T-helper 2 cell (primary cell): Measurements from ENCODE around the gene SMAP1.

Experiments used
- DNase-seq, 5 experiments: peaks; one replicate each; pipeline versions ENCODE4 v3.0.0 to v3.0.0-alpha.2; 2012 to 2022

SMAP1 gene

DNA sequence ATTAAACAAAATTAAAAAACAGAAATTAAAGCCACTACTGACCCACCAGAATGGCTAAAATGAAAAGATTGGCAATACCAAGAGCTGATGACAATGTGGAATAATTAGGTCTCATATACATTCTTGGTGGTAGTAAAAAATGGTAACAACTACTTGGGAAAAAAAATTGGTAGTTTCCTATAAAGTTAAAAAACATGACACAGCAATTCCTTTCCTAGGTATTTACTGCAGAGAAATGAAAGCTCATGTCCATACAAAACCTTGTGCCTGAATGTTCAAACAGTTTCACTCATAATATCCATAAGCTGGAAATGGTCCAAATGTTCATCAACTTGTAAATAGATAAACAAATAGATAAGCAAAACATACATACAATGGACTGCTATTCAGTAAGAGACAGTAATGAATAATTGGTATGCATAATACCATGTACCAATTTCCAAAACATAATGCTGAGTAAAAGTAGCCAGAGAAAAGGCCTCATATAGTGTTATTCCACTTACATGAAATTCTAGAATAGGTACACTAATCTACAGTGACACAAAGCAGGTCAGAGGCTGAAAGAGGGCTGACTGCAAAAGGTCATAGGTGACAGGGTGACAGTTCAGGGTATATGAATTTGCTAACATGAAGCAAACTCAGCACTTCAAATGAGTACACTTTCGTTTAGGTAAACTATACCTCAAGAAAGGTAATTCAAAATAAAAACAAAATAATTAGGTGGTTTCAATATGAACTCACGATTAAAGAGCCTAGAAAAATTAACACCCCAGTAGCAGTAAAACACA lies 236.2 kb downstream of the SMAP1 start:
- DNase-seq = no peak

GRCh38 chr6:70905742-70906141 lies 238.1 kb downstream of the SMAP1 start:
- no peak for DNase-seq
